VCaP (cell line): Measurements from ENCODE around the gene MIEF2.

Experiments
- H3K27ac ChIP-seq: fragments of 450-650 bp; 2 replicates; pipeline ENCODE4 v1.5.1; 2017
- TF ChIP-seq, protein P1 (sequence below): fragments of 450-650 bp; conservative IDR thresholded peaks from 2 replicates; pipeline ENCODE4 v1.5.1; 2017; ENCODE audit warnings: mild to moderate bottlenecking, moderate library complexity

The MIEF2 gene

DNA sequence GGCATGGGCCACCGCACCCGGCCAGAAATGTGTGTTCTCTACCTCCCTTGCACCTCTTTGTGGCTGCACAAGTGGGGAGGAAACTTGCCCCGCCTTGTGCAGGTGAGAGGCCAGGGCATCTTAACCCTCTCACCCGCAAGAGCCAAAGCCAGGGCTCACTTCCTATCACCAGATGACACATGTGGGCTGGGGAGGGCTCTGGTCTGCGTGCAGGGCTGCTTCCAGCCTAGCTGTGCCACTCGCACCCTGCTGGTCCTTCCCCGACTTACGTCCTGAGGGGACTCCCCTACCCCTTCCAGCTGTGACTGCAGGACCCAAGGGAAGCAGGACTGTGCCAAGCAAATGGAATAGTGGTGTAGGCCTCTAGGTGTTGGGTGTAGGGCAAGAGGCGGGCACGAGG is 6.9 kb downstream of the MIEF2 start:
- TF ChIP-seq, protein P1, sequence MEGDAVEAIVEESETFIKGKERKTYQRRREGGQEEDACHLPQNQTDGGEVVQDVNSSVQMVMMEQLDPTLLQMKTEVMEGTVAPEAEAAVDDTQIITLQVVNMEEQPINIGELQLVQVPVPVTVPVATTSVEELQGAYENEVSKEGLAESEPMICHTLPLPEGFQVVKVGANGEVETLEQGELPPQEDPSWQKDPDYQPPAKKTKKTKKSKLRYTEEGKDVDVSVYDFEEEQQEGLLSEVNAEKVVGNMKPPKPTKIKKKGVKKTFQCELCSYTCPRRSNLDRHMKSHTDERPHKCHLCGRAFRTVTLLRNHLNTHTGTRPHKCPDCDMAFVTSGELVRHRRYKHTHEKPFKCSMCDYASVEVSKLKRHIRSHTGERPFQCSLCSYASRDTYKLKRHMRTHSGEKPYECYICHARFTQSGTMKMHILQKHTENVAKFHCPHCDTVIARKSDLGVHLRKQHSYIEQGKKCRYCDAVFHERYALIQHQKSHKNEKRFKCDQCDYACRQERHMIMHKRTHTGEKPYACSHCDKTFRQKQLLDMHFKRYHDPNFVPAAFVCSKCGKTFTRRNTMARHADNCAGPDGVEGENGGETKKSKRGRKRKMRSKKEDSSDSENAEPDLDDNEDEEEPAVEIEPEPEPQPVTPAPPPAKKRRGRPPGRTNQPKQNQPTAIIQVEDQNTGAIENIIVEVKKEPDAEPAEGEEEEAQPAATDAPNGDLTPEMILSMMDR, result no peak
- no peak overlapping the region for H3K27ac ChIP-seq

DNA sequence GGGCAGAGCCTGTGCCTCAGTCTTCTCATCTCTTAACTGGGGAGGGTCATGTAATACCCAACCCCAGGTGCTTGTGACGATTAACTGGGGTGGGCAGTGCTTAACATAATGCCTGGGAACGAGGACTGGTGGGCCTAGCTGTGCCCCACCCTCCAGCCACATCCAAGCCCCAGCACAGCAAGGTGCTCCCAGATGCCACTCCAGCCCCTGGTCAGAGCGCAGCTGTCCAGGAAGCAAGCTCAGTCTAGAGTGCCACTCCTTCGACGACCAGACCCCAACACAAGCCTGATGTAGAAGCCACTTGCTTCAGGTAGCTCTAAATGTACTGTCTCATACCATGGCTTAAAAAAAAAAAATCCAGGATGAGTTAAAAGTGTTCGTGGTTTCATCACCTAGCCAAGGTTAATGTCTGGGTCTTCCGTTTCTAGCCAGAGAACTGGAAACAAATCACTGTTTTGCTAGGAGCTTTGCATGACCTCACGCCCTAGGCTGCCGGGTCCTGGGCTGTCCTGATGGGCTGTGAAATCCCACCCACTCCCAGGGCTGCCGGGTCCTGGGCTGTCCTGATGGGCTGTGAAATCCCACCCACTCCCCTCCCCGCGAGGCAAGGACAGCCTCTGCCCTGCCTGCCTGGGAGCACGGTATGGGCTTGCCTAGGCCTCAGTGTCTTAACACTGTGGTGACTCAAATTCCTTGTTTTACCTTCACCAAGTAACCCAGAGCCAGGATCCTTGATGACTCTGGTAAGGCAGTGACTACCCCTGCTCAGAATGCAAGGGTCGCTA is 7.7 kb downstream of the MIEF2 start:
- H3K27ac ChIP-seq, result no peak overlapping the region
- TF ChIP-seq, protein P1, result no peak

DNA sequence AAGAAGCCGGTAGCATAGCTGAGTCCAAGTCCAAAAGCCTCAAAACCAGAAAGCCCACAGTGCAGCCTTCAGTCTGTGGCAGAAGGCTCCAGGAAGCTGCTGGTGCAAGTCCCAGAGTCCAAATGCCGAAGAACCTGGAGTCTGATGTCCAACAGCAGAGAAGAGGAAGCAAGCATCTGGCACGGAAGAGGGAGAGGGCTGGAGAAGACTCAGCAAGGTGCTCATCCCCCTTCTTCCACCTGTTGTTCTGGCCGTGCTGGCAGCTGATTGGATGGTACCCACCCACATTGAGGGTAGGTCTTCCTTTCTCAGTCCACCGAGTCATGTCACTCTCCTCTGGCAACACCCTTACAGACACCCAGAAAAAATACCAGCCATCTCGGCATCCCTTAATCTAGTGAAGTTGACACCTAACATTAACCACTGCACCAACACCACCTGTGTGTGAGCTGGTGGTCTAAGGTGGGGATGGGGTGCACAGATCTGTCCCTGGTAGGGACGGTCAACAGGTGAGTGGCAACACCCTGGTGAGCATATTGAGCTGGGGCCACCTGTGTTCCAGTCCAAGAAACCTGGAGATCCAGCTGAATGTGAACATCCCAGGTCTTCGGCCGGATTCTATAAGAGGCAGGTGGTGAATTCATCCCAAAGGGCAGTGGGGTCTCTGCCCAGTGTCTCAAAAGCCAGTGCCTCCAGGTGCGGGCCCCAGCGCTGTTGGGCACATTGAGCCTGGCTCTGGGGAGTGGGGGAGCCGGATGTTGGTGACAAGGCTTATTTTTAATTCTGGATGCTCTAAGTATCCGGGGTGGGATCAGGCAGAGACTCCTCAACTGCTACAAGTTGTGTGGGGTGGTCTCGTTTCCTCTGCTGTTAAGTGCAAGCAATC is 9.8 kb downstream of the MIEF2 start:
- TF ChIP-seq, protein P1, result no peak
- H3K27ac ChIP-seq, result no peak overlapping the region

DNA sequence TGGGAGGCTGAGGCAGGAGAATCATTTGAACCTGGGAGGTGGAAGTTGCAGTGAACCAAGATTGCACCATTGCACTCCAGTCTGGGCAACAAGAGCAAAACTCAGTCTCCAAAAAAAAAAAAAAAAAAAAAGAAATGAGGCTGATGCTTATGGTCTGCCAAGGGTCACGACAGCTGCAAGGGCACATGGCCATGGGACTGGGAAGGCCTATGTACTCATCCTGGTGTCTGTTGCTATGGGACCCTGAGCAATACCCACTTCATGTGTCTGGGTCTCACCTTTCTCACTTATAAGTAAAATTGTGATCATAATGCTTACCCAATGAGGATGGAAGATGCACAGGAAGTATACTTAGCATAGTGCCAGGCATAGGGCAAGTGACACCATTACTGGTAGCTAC is 16.6 kb downstream of the MIEF2 start:
- TF ChIP-seq, protein P1, result no peak

DNA sequence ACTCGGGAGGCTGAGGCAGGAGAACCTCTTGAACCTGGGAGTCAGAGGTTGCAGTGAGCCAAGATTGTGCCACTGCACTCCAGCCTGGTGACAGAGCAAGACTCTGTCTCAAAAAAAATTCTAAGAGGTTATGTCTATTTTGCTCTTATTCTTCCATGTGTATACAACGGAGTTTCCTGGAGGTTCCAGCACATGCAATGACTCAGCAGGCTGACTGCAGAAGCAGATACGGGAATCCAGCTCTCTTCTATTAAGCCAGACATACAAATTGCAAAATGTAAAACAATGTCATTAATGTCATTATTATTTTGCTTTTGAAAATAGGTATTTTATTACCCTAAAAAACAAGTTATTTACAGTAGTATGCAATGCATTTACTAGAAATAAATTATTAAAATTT is 18.4 kb downstream of the MIEF2 start:
- no peak overlapping the region for H3K27ac ChIP-seq
- TF ChIP-seq, protein P1, result no peak

More for the DNA sequence above, 16.6 kb downstream of the MIEF2 start:
- no peak overlapping the region for H3K27ac ChIP-seq

DNA sequence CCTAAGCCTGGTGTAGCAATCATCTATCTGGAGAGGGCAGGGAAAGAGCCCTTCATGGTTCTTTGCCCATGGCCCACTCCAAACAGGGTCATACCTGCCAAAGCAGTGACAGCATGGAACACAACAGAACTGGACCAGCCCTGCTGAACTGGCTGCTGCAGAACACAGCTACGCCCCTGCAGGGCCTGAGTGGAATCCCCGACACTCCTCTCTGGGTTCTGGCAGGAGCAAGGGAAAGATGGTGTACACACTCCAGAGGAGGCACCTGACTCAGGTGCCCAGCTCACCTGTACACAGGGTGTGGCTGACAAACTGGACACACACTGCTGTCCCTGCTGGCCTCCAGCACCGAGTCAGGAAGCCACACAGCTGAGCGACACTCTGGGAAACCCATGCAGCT is 19.8 kb downstream of the MIEF2 start:
- H3K27ac ChIP-seq, result no peak overlapping the region
- TF ChIP-seq, protein P1, result no peak

DNA sequence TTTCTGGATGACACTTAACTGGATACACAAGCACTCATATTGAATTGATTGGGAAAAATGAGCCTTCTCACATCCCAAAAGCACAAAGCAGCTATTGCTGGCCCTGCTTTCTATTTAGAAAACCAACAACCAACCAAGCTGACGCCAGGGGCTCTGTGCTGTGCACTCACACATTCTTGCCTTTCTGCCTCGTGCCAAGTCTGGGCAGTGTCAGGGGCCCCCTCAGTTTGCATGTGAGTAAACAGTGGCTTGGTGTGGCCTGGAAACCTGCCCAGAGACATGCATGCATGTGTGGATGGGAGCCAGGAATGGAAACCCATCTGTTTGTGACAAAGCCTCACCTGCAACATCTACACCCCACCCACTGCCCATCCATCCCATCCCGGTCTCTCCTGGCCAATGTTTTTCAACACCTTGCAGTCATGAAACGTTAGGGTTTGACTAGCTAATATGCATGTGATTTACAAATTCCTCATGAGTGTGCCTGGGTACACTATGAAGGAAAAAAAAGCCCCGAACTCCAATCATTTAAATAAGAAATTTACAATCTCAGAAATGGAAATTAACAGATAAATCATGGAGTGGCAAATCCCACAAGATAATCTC is 20.4 kb downstream of the MIEF2 start:
- TF ChIP-seq, protein P1, result no peak
- no peak overlapping the region for H3K27ac ChIP-seq
